ENCODE data around the gene LIMD2. TPM values are rescaled to one million over a fixed set of nuclear protein-coding genes. Genes with fewer than 3 reads are reported as not detected.

The LIMD2 gene
- total and polyA plus RNA-seq, 2 of the 8 experiments (the other 6 are each of a cell fraction or from before 2014, with no cell fraction given) = 72.0 to 77.2 TPM

DNA sequence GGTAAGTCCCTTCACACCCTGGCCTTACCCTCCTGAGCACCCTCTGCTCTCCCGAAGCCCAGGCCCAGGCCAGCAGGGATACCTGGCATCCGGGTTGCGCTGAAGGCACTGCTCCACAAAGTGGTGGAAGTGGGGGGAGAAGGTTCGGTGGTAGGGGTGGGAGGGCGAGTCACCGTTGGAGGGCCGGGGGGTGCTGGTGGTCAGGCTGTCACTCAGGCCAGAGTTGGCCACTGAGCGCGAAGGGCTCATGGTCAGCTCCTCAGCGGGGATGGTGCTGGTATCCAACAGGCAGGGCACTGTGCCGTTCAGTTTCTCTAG, 4.3 kb upstream of the LIMD2 start (continued):
- TF ChIP-seq, protein P1, sequence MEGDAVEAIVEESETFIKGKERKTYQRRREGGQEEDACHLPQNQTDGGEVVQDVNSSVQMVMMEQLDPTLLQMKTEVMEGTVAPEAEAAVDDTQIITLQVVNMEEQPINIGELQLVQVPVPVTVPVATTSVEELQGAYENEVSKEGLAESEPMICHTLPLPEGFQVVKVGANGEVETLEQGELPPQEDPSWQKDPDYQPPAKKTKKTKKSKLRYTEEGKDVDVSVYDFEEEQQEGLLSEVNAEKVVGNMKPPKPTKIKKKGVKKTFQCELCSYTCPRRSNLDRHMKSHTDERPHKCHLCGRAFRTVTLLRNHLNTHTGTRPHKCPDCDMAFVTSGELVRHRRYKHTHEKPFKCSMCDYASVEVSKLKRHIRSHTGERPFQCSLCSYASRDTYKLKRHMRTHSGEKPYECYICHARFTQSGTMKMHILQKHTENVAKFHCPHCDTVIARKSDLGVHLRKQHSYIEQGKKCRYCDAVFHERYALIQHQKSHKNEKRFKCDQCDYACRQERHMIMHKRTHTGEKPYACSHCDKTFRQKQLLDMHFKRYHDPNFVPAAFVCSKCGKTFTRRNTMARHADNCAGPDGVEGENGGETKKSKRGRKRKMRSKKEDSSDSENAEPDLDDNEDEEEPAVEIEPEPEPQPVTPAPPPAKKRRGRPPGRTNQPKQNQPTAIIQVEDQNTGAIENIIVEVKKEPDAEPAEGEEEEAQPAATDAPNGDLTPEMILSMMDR (IDR thresholded peaks at IDR 0.05; ENCODE audit: control extremely low read depth in 1 of 3, insufficient read depth in 1 of 3, low read depth in 1 of 3, low read length in 3 of 3) = no peak
- no peak for TF ChIP-seq SP4 (IDR thresholded peaks at IDR 0.05; ENCODE audit: low read length)
- no peak for TF ChIP-seq TEAD4 (IDR thresholded peaks at IDR 0.05; ENCODE audit: low read depth, low read length)
- no peak for TF ChIP-seq MAFK (IDR thresholded peaks at IDR 0.05; ENCODE audit: low read depth, low read length)
- no peak for TF ChIP-seq SIRT6 (IDR thresholded peaks at IDR 0.05; ENCODE audit: low read length)
- TF ChIP-seq FOSL1 (IDR thresholded peaks at IDR 0.05; ENCODE audit: insufficient read depth, low read depth, low read length) = no peak
- no peak for TF ChIP-seq RXRA (IDR thresholded peaks at IDR 0.05; ENCODE audit: insufficient read depth, low read depth, low read length)
- no peak for TF ChIP-seq CHD1 (IDR thresholded peaks at IDR 0.05; ENCODE audit: low read depth, low read length)
- TF ChIP-seq RAD21 (IDR thresholded peaks at IDR 0.05 in 1 of 2, conservative IDR thresholded peaks at IDR 0.05 in 1 of 2; ENCODE audit: low read depth in 2 of 2, low read length in 2 of 2) = no peak
